ENCODE measurements around the gene LSAMP.

GRCh38 chr3:116053017-116053416 lies 392.3 kb downstream of the LSAMP start:
- no peak for TF ChIP-seq CTCF (conservative IDR thresholded peaks at IDR 0.05; ENCODE audit: low read length)
- no peak for TF ChIP-seq EZH2phosphoT487 (IDR thresholded peaks at IDR 0.05; ENCODE audit: borderline replicate concordance)
